Naive thymus-derived CD4-positive, alpha-beta T cell (primary cell): ENCODE measurements around the gene RASSF5. TPM values are rescaled to one million over a fixed set of nuclear protein-coding genes. Genes with fewer than 3 reads are reported as not detected.
A peak's percentile ranks its signal among the peaks of the same experiment; 100 is the strongest.

ENCODE experiments used
- ATAC-seq: fragments of 150-1000 bp; cut with Tn5 transposase; 2 replicates; pipeline ENCODE4 v1.10.0; 2021; ENCODE audit warnings: mild to moderate bottlenecking, moderate library complexity
- CTCF ChIA-PET: fragments of 350-600 bp; sonication (Branson Sonifier 250); formaldehyde crosslinking; loops from one replicate; lab custom pipeline; 2021; ENCODE audit warnings: antibody characterized with exemption; lab: Charles Lee
- POLR2A ChIA-PET: fragments of 350-600 bp; sonication (Branson Sonifier 250); formaldehyde crosslinking; loops from one replicate; lab custom pipeline; 2021; ENCODE audit warnings: antibody characterized with exemption, inconsistent platforms; lab: Charles Lee
- DNase-seq, 9 donors: peaks; one replicate each; pipeline versions ENCODE4 v3.0.0 to v3.0.0-alpha.2; 2020 to 2022; ENCODE audit warnings: mixed read lengths in 1 of 9
- H3K27ac ChIP-seq: one replicate; pipeline ENCODE4 v1.7.0; 2013; ENCODE audit warnings: mild to moderate bottlenecking, low read depth, low read length, moderate library complexity
- H3K27me3 ChIP-seq, 2 donors: one replicate each; pipeline ENCODE4 v1.7.0; 2013; ENCODE audit warnings: low read length in 2 of 2, mild to moderate bottlenecking in 2 of 2, moderate library complexity in 2 of 2; ENCODE audit not compliant: control insufficient read depth in 2 of 2, insufficient read depth in 2 of 2
- H3K36me3 ChIP-seq, 3 experiments: 1 replicate in 2 of 3; 2 replicates in 1 of 3; pipeline ENCODE4 v1.7.0; 2013; ENCODE audit warnings: low read length in 3 of 3, mild to moderate bottlenecking in 3 of 3, moderate library complexity in 1 of 3; ENCODE audit not compliant: insufficient read depth in 3 of 3, control insufficient read depth in 2 of 3
- H3K4me1 ChIP-seq, 2 donors: one replicate each; pipeline ENCODE4 v1.7.0; 2013; ENCODE audit warnings: low read length in 2 of 2, mild to moderate bottlenecking in 2 of 2, moderate library complexity in 1 of 2; ENCODE audit not compliant: control insufficient read depth in 2 of 2, insufficient read depth in 2 of 2
- H3K4me3 ChIP-seq: 2 replicates; pipeline ENCODE4 v1.7.0; 2013; ENCODE audit warnings: mild to moderate bottlenecking, low read length
- H3K9me3 ChIP-seq, 3 experiments: 1 replicate in 2 of 3; 2 replicates in 1 of 3; pipeline ENCODE4 v1.7.0; 2013; ENCODE audit warnings: low read length in 3 of 3; ENCODE audit not compliant: control insufficient read depth in 2 of 3
- H3K27ac Mint-ChIP-seq, 9 donors: one replicate each; pipeline ENCODE4 v1.8.0; 2020 to 2022; ENCODE audit warnings: mixed read lengths in 9 of 9, mild to moderate bottlenecking in 8 of 9, moderate library complexity in 5 of 9, inconsistent platforms in 2 of 9
- H3K27me3 Mint-ChIP-seq, 5 donors: one replicate each; pipeline ENCODE4 v1.8.0; 2021 to 2022; ENCODE audit warnings: mixed read lengths in 5 of 5, mild to moderate bottlenecking in 1 of 5
- H3K36me3 Mint-ChIP-seq, 5 donors: one replicate each; pipeline ENCODE4 v1.8.0; 2020 to 2022; ENCODE audit warnings: mixed read lengths in 5 of 5, mild to moderate bottlenecking in 3 of 5, inconsistent platforms in 1 of 5
- H3K4me1 Mint-ChIP-seq, 7 donors: one replicate each; pipeline ENCODE4 v1.8.0; 2020 to 2022; ENCODE audit warnings: mixed read lengths in 7 of 7, mild to moderate bottlenecking in 3 of 7, inconsistent platforms in 1 of 7
- H3K4me3 Mint-ChIP-seq, 10 donors: one replicate each; pipeline ENCODE4 v1.8.0; 2020 to 2022; ENCODE audit warnings: mild to moderate bottlenecking in 10 of 10, mixed read lengths in 10 of 10, moderate library complexity in 6 of 10, inconsistent platforms in 2 of 10
- H3K9me3 Mint-ChIP-seq, 11 donors: one replicate each; pipeline ENCODE4 v1.8.0; 2020 to 2022; ENCODE audit warnings: mixed read lengths in 11 of 11, mild to moderate bottlenecking in 4 of 11, inconsistent platforms in 1 of 11, moderate library complexity in 1 of 11
- intact Hi-C, 2 donors: fragments of 100-400 bp; cut with micrococcal nuclease; formaldehyde crosslinking; loops; one replicate each; pipeline ENCODE4 v1.15.1; 2023
- polyA plus RNA-seq, 2 donors: library from polyadenylated mRNA; unstranded; fragments of 300-500 nt; fragmentation: Illumina TruSeq; gene quantifications; one replicate each; pipeline ENCODE4 v1.2.3, GENCODE V29; 2021
- total RNA-seq, 6 experiments: library from RNA in 5 of 6; stranded (reverse) in 5 of 6; gene quantifications; 1 replicate in 5 of 6; 2 replicates in 1 of 6; pipeline ENCODE4 v1.2.3 and lab custom pipeline; 2021 to 2026

The RASSF5 gene
- total and polyA plus RNA-seq, 7 experiments from 2014 or later: 155 to 416 (median 227) TPM

DNA sequence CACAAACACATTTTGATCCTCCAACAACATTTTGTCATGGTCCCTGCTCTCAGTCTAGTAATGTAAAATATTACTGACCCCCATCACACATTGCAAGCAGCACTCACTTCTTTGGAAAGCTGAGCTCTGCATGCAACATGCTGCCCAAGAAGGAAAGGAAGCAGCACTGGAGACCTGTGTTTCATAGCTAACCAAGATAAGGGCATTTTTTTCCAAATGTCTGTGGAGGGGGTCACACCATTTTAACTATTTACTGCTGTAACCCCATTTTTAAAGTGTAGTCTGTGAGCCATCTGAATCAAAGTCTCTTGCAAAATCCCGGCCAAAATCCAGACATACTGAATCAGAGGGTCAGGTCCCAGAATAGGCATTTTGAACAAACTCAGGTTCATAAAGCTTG is 4.5 kb upstream of the RASSF5 start:
- no peaks in the 10 kb centered on the region for H3K9me3 ChIP-seq
- peaks cover 0 to 18% (median 0%) of the 10 kb centered on the region in 3 experiments for H3K36me3 ChIP-seq
- no peaks in the 10 kb centered on the region for H3K9me3 Mint-ChIP-seq
- H3K27ac ChIP-seq: no peak overlapping the region
- H3K27me3 ChIP-seq: no peaks in the 10 kb centered on the region
- ChIA-PET POLR2A (interaction anchor here (1.0 to 1.3 kb wide), 2 partner anchors 14 to 33 kb away, joined by 4 to 5 read pairs; partner anchors contain the start of gene IKBKE), CTCF (interaction anchor here (0.7 to 1.1 kb wide), 2 partner anchors 33 to 44 kb away, joined by 3 read pairs; partner anchors contain the start of gene IKBKE)
- no peak overlapping the region for H3K4me3 Mint-ChIP-seq
- H3K4me1 ChIP-seq: peaks cover 8 to 22% of the 10 kb centered on the region in 2 donors
- DNase-seq: no peak
- intact Hi-C loops: no loop called here
- H3K36me3 Mint-ChIP-seq: peaks cover 0 to 29% (median 0%) of the 10 kb centered on the region in 5 donors
- H3K27me3 Mint-ChIP-seq: peaks cover 0 to 7% (median 0%) of the 10 kb centered on the region in 5 donors
- peaks cover 8 to 30% (median 20%) of the 10 kb centered on the region in 7 donors for H3K4me1 Mint-ChIP-seq
- ATAC-seq: no peak
- peak overlapping the region in 2 of 9 donors; percentile 22 to 31 for H3K27ac Mint-ChIP-seq
- H3K4me3 ChIP-seq: no peak overlapping the region

DNA sequence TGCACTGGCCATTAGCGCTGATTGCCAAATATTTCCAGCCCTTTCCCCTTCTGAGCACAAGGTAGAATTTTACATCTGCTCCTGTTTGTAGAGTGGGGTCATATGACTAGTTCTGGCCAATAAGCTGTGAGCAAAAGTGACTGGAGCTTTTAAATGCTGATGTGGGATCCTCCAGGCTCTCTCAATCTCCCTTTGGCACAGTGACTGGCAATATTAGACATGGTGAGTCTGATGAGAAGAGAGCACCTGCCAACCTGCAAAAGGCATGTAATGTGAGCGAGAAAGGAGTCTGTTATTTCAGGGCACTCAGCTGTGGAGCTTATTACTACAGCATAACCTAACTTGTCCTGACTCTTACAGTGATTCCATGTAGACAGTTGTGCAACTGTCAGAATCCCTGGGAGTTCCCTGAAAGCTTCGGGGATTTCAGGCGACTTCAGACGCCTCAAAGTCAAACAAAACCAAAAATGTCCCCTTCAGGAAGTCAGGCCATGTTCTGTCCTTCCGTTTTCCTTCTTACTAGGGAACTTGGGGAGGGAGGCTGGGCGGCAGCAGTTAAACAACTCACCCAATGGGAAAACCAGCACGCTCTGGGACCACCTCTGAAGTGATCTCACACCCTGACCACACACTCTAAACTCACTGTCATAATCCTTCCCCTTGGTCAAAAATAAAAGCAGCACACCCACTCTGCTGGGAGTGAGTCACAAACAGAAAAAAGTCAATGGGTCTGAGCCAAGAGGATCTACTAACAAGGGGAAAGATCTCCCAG is 3.6 kb upstream of the RASSF5 start:
- peak in 1 of 9 donors; percentile 57 for DNase-seq
- intact Hi-C loops: no loop called here

DNA sequence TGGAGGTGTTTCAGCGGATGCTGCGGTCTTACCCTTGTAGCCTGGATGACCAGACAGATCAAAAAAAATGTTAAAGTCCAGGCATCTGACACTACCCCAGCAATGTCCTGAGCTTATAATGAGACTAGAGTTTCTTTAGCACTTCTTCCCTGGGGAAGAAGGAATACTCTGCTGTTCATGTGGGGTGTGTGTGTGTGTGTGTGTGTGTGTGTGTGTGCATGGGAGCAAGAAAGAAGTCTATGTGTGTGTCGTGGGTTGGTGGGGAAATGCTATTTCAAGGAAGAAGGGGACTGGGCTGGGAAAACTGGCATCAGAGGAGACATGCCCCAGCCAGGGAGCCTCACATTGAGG is 3.0 kb upstream of the RASSF5 start:
- Histone ChIP-seq H3K27ac (no peak overlapping the region), H3K9me3 (no peaks in the 10 kb centered on the region), H3K4me3 (no peak overlapping the region), H3K36me3 (peaks cover 0 to 7% (median 0%) of the 10 kb centered on the region in 3 experiments), H3K4me1 (peaks cover 8 to 29% of the 10 kb centered on the region in 2 donors), H3K27me3 (no peaks in the 10 kb centered on the region)
- Mint-ChIP-seq H3K27ac (peak overlapping the region in 4 of 9 donors; percentile 15 to 46 (median 27)), H3K4me3 (peak overlapping the region in 1 of 10 donors; percentile 5), H3K9me3 (no peaks in the 10 kb centered on the region), H3K27me3 (peaks cover 6 to 23% (median 9%) of the 10 kb centered on the region in 5 donors), H3K36me3 (peaks cover 0 to 23% (median 0%) of the 10 kb centered on the region in 5 donors), H3K4me1 (peaks cover 8 to 44% (median 31%) of the 10 kb centered on the region in 7 donors)
- CTCF ChIA-PET: no interaction called here
- intact Hi-C loops: no loop called here
- POLR2A ChIA-PET: interaction anchor here (0.7 kb wide), 1 partner anchor 16 kb away, joined by 3 read pairs; no protein-coding TSS in a partner anchor
- ATAC-seq: no peak
- no peak for DNase-seq

More for the DNA sequence above, 3.6 kb upstream of the RASSF5 start:
- peaks cover 8 to 39% (median 27%) of the 10 kb centered on the region in 7 donors for H3K4me1 Mint-ChIP-seq
- peaks cover 8 to 29% of the 10 kb centered on the region in 2 donors for H3K4me1 ChIP-seq
- peaks cover under 1 to 17% (median 4%) of the 10 kb centered on the region in 5 donors for H3K27me3 Mint-ChIP-seq
- peaks cover 0 to 9% (median 0%) of the 10 kb centered on the region in 3 experiments for H3K36me3 ChIP-seq
- ChIA-PET POLR2A (interaction anchor here (0.7 to 1.0 kb wide), 2 partner anchors 16 to 34 kb away, joined by 3 to 4 read pairs; partner anchors contain the start of gene IKBKE), CTCF (no interaction called here)
- ATAC-seq: peak; percentile 69
- H3K36me3 Mint-ChIP-seq: peaks cover 0 to 24% (median 0%) of the 10 kb centered on the region in 5 donors
- H3K27me3 ChIP-seq: no peaks in the 10 kb centered on the region
- H3K4me3 ChIP-seq: no peak overlapping the region
- H3K9me3 ChIP-seq: no peaks in the 10 kb centered on the region
- H3K27ac ChIP-seq: no peak overlapping the region
- peak overlapping the region in 5 of 9 donors; percentile 26 to 62 (median 46) for H3K27ac Mint-ChIP-seq
- H3K4me3 Mint-ChIP-seq: peak overlapping the region in 1 of 10 donors; percentile 5
- no peaks in the 10 kb centered on the region for H3K9me3 Mint-ChIP-seq

DNA sequence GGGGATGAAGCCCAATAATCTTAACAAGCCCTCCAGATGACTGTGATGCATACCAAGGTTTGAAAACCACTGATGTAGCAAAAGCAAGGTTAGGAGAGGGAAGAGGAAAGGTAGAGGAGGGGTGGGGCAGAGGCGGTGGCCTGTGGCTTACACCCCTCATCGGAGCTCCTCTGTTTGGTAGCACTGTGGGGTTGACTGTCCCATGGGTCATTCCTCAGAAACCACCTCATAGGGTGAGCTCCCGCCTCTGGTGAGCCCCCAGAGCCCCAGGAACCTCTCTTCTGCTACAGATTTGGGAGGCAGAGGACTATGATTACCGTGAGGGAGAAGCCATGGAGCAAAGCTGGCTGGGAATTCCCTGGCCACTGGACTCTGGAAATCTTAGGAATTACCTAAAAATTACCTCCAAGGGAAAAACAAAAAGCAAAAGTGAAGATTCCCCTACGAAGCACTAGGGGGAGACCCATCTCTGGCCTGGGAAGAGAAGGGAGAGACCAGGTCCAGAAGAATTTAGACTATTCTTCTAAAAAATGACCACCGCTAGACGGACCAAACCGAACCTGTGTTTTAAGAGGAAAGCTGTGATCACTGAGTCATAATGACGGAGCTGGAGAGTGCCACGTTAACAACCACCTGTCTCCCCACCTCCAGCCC is 1.5 kb upstream of the RASSF5 start:
- DNase-seq (no peak), ATAC-seq (no peak)
- peak overlapping the region; percentile 72 to 90 (median 82) for H3K4me3 Mint-ChIP-seq
- no peak overlapping the region for H3K27ac ChIP-seq
- H3K4me1 ChIP-seq: peaks cover 8 to 29% of the 10 kb centered on the region in 2 donors
- intact Hi-C loops: loop anchor here (2.0 kb wide), 2 partner anchors 43 to 77 kb away; no protein-coding TSS in a partner anchor
- H3K4me3 ChIP-seq: no peak overlapping the region
- ChIA-PET CTCF (interaction anchor here (0.6 to 1.8 kb wide), 4 partner anchors 12 to 158 kb away, joined by 3 to 6 read pairs (median 4); no protein-coding TSS in a partner anchor), POLR2A (interaction anchor here (0.6 to 1.3 kb wide), 5 partner anchors 16 to 58 kb away, joined by 3 to 5 read pairs (median 3); no protein-coding TSS in a partner anchor)
- H3K36me3 ChIP-seq: no peaks in the 10 kb centered on the region
- peak overlapping the region in 3 of 9 donors; percentile 9 to 69 (median 51) for H3K27ac Mint-ChIP-seq
- peaks cover 8 to 52% (median 31%) of the 10 kb centered on the region in 7 donors for H3K4me1 Mint-ChIP-seq
- H3K27me3 Mint-ChIP-seq: peaks cover 12 to 30% (median 18%) of the 10 kb centered on the region in 5 donors
- H3K36me3 Mint-ChIP-seq: peaks cover 0 to 21% (median 0%) of the 10 kb centered on the region in 5 donors
- no peaks in the 10 kb centered on the region for H3K9me3 Mint-ChIP-seq
- no peaks in the 10 kb centered on the region for H3K9me3 ChIP-seq
- H3K27me3 ChIP-seq: no peaks in the 10 kb centered on the region

DNA sequence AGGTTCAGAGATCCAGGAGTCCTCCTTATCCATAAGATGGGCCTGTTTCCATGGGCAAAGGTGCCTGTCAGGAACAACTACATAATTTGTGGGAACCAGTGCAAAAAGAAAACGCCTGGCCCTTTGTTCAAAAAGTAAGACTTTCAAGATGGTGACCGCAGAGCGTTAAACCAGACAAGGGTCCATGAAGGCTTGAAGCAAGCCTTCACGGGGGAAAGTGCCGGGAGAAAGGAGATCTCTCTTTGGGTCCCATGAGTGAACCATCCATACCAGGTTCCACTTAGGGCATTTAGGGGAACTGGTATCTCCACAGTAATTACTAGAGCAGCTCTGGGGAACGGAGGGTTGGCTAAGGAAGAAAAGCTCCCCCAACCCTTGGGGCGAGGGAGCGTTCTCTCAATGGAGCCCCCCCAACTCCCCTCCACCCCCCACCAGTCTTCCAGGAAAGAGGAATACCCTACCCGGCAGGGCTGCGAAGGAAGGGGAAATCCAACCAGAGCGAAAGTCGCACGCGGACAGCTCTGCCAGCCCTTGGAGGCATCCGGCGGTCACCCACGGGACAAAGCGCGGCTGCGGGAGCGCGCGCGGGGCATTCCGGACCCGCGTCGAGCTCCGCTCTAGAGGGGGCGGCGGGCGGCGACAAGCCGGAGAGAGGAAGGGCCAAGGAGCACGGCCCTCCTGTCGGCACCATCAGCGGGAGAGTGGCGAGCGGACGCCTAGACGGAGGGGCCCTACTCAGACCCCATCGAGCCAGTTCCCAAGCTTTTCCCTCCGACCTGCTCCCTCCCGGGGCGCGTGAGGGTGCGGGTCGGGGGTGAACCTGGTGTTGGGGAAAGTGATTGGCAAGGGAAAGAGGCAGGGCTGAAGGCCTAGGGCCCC is 687 bp upstream of the RASSF5 start:
- ChIA-PET CTCF (interaction anchor here (1.4 to 1.8 kb wide), 4 partner anchors 13 to 157 kb away, joined by 3 to 6 read pairs (median 5); partner anchors contain the start of gene IKBKE), POLR2A (interaction anchor here (0.7 to 1.8 kb wide), 9 partner anchors 8 to 106 kb away, joined by 3 to 5 read pairs (median 3); partner anchors contain the start of gene EIF2D)
- Histone ChIP-seq H3K27me3 (no peaks in the 10 kb centered on the region), H3K27ac (peak overlapping the region; percentile 37), H3K36me3 (no peaks in the 10 kb centered on the region), H3K9me3 (no peaks in the 10 kb centered on the region), H3K4me3 (peak overlapping the region; percentile 58), H3K4me1 (peaks cover 8 to 29% of the 10 kb centered on the region in 2 donors)
- intact Hi-C loops: loop anchor here (1.0 to 2.0 kb wide), 6 partner anchors 36 to 178 kb away; partner anchors contain the start of genes MAPKAPK2 (in 2 of the 2), EIF2D (in 1 of the 2) and IKBKE (in 1 of the 2)
- peaks cover 0 to 19% (median 0%) of the 10 kb centered on the region in 5 donors for H3K36me3 Mint-ChIP-seq
- H3K9me3 Mint-ChIP-seq: no peaks in the 10 kb centered on the region
- H3K4me3 Mint-ChIP-seq: peak overlapping the region; percentile 72 to 90 (median 82)
- H3K27me3 Mint-ChIP-seq: peaks cover 12 to 30% (median 18%) of the 10 kb centered on the region in 5 donors
- peak; percentile 26 for ATAC-seq
- H3K27ac Mint-ChIP-seq: peak overlapping the region in 7 of 9 donors; percentile 28 to 69 (median 51)
- peak in 5 of 9 donors; percentile 10 to 49 (median 12) for DNase-seq
- H3K4me1 Mint-ChIP-seq: peaks cover 8 to 53% (median 31%) of the 10 kb centered on the region in 7 donors
